Stimulated activated CD4-positive, alpha-beta T cell treated with anti-CD3 and anti-CD28 coated beads, Interleukin-1b, Interleukin-23, amount 100 ng/mL, for 48 hours (primary cell): Measurements from ENCODE around the gene MEIKIN.

Experiments used
- DNase-seq: peaks from one replicate; pipeline ENCODE4 v3.0.0-alpha.2; 2020

MEIKIN gene

GRCh38 chr5:131766689-131767088, 178.8 kb downstream of the MEIKIN start:
- no peak for DNase-seq

GRCh38 chr5:131765261-131765660, 180.2 kb downstream of the MEIKIN start:
- no peak for DNase-seq

GRCh38 chr5:131763968-131764367, 181.5 kb downstream of the MEIKIN start:
- no peak for DNase-seq

GRCh38 chr5:131760793-131761192, 184.7 kb downstream of the MEIKIN start:
- no peak for DNase-seq

- no peak for DNase-seq
These were observed 185.8 kb downstream of the MEIKIN start for GRCh38 chr5:131759704-131760103.

GRCh38 chr5:131758520-131758900, 187.0 kb downstream of the MEIKIN start:
- DNase-seq: no peak

GRCh38 chr5:131757830-131758519, 187.5 kb downstream of the MEIKIN start:
- no peak for DNase-seq
